Neural cell (in vitro differentiated cells): ENCODE measurements around the gene CBL. TPM values are rescaled to one million over a fixed set of nuclear protein-coding genes. Genes with fewer than 3 reads are reported as not detected.

Source experiments
- H2AFZ ChIP-seq: fragments of 200-600, 300-800 bp; sonication (generic), shearing (Covaris generic); 2 replicates; pipeline ENCODE4 v1.6.0; 2014; ENCODE audit warnings: low read depth, mild to moderate bottlenecking, antibody characterized with exemption, low read length, moderate library complexity
- H3F3A ChIP-seq: fragments of 200-600 bp; shearing (Covaris generic); 2 replicates; pipeline ENCODE4 v1.6.1; 2016; ENCODE audit warnings: mild to moderate bottlenecking, moderate library complexity, mixed read lengths, antibody characterized with exemption, low read length; ENCODE audit not compliant: insufficient read depth, poor library complexity, severe bottlenecking
- H3K27ac ChIP-seq: fragments of 200-600, 300-800 bp; sonication (generic), shearing (Covaris generic); 2 replicates; pipeline ENCODE4 v1.5.1; 2014; ENCODE audit warnings: mild to moderate bottlenecking, low read length, moderate library complexity
- H3K27me3 ChIP-seq: fragments of 300-800, 200-600 bp; sonication (generic), shearing (Covaris generic); 2 replicates; pipeline ENCODE4 v1.6.0; 2014; ENCODE audit warnings: mild to moderate bottlenecking, low read depth, low read length, moderate library complexity; ENCODE audit not compliant: insufficient read depth
- H3K36me3 ChIP-seq: fragments of 300-800, 200-600 bp; sonication (generic), shearing (Covaris generic); 2 replicates; pipeline ENCODE4 v1.5.1; 2014; ENCODE audit warnings: mild to moderate bottlenecking, antibody characterized with exemption, low read length, moderate library complexity; ENCODE audit not compliant: insufficient read depth
- H3K4me2 ChIP-seq: fragments of 300-800, 200-600 bp; sonication (generic), shearing (Covaris generic); 2 replicates; pipeline ENCODE4 v1.6.0; 2014; ENCODE audit warnings: mild to moderate bottlenecking, low read length
- H3K4me3 ChIP-seq: fragments of 300-800, 200-600 bp; sonication (generic), shearing (Covaris generic); 2 replicates; pipeline ENCODE4 v1.5.1; 2014; ENCODE audit warnings: mild to moderate bottlenecking, low read length, moderate library complexity
- H3K79me2 ChIP-seq: fragments of 200-600 bp; shearing (Covaris generic); replicated peaks from 2 replicates; pipeline ENCODE4 v1.6.0; 2014; ENCODE audit warnings: mild to moderate bottlenecking, low read length, moderate library complexity; ENCODE audit not compliant: insufficient read depth
- H3K9ac ChIP-seq: fragments of 300-800, 200-600 bp; sonication (generic), shearing (Covaris generic); 2 replicates; pipeline ENCODE4 v1.6.1; 2016; ENCODE audit warnings: mild to moderate bottlenecking, low read length, mixed read lengths
- H3K9me2 ChIP-seq: fragments of 200-600 bp; shearing (Covaris generic); 2 replicates; pipeline ENCODE4 v1.6.1; 2016; ENCODE audit warnings: mild to moderate bottlenecking, low read length, mixed read lengths; ENCODE audit not compliant: insufficient read depth
- H3K9me3 ChIP-seq: fragments of 200-600, 300-800 bp; sonication (generic), shearing (Covaris generic); 2 replicates; pipeline ENCODE4 v1.6.1; 2016; ENCODE audit warnings: mild to moderate bottlenecking, mixed run types, low read length, moderate library complexity, mixed read lengths
- H4K20me1 ChIP-seq: fragments of 200-600 bp; shearing (Covaris generic); 2 replicates; pipeline ENCODE4 v1.6.1; 2016; ENCODE audit warnings: mild to moderate bottlenecking, mixed run types; ENCODE audit not compliant: insufficient read depth
- EP300 ChIP-seq: fragments of 450-650 bp; conservative IDR thresholded peaks from 2 replicates; pipeline ENCODE4 v1.6.1; 2014; ENCODE audit warnings: antibody characterized with exemption, mild to moderate bottlenecking, moderate library complexity; ENCODE audit not compliant: poor library complexity, severe bottlenecking
- EZH2 ChIP-seq: fragments of 200-600, 300-800 bp; shearing (Covaris generic), sonication (generic); IDR thresholded peaks from 2 replicates; pipeline ENCODE4 v1.6.1; 2014; ENCODE audit warnings: antibody characterized with exemption, low read length, borderline replicate concordance, mild to moderate bottlenecking; ENCODE audit not compliant: insufficient read depth, poor library complexity, severe bottlenecking
- MXI1 ChIP-seq: fragments of 450-650 bp; conservative IDR thresholded peaks from 2 replicates; pipeline ENCODE4 v1.6.1; 2014; ENCODE audit warnings: antibody characterized with exemption, mild to moderate bottlenecking; ENCODE audit not compliant: poor library complexity, severe bottlenecking
- POLR2AphosphoS5 ChIP-seq: IDR thresholded peaks from 2 replicates; pipeline ENCODE4 v1.6.1; 2012
- RAD21 ChIP-seq: fragments of 450-650 bp; conservative IDR thresholded peaks from 2 replicates; pipeline ENCODE4 v1.6.1; 2014; ENCODE audit warnings: antibody characterized with exemption, mild to moderate bottlenecking, moderate library complexity
- SMC3 ChIP-seq: fragments of 450-650 bp; conservative IDR thresholded peaks from 2 replicates; pipeline ENCODE4 v1.6.1; 2014; ENCODE audit warnings: antibody characterized with exemption, mild to moderate bottlenecking, moderate library complexity; ENCODE audit not compliant: poor library complexity
- TAF1 ChIP-seq: IDR thresholded peaks from 2 replicates; pipeline ENCODE4 v1.6.1; 2012; ENCODE audit warnings: low read depth
- polyA plus RNA-seq: library from polyadenylated mRNA; depleted of rRNA; stranded (reverse); fragments of >200 nt; gene quantifications from 2 replicates; pipeline ENCODE4 v1.2.3, GENCODE V29; 2014
- TF ChIP-seq, protein P1 (sequence below): IDR thresholded peaks from 2 replicates; pipeline ENCODE4 v1.6.1; 2012; ENCODE audit warnings: borderline replicate concordance
- TF ChIP-seq, protein P2 (sequence below): fragments of 450-650 bp; IDR thresholded peaks from 2 replicates; pipeline ENCODE4 v1.5.1; 2014; ENCODE audit warnings: antibody characterized with exemption, mild to moderate bottlenecking, moderate library complexity; ENCODE audit not compliant: poor library complexity, severe bottlenecking

The CBL gene
- polyA plus RNA-seq, 1 donor from 2014 or later = 10.5 TPM

- H3F3A ChIP-seq = no peaks in the 10 kb centered on the region
- no peak overlapping the region for H2AFZ ChIP-seq
- no peak overlapping the region for H3K4me2 ChIP-seq
- no peak overlapping the region for H3K4me3 ChIP-seq
- H3K79me2 ChIP-seq = no peaks in the 10 kb centered on the region
- no peaks in the 10 kb centered on the region for H3K27me3 ChIP-seq
- H3K9ac ChIP-seq = no peak overlapping the region
- no peak overlapping the region for H3K27ac ChIP-seq
- no peaks in the 10 kb centered on the region for H3K9me3 ChIP-seq
- TF ChIP-seq MXI1 (no peak), TAF1 (no peak), POLR2AphosphoS5 (no peak), RAD21 (no peak), EP300 (no peak)
- TF ChIP-seq, protein P1, sequence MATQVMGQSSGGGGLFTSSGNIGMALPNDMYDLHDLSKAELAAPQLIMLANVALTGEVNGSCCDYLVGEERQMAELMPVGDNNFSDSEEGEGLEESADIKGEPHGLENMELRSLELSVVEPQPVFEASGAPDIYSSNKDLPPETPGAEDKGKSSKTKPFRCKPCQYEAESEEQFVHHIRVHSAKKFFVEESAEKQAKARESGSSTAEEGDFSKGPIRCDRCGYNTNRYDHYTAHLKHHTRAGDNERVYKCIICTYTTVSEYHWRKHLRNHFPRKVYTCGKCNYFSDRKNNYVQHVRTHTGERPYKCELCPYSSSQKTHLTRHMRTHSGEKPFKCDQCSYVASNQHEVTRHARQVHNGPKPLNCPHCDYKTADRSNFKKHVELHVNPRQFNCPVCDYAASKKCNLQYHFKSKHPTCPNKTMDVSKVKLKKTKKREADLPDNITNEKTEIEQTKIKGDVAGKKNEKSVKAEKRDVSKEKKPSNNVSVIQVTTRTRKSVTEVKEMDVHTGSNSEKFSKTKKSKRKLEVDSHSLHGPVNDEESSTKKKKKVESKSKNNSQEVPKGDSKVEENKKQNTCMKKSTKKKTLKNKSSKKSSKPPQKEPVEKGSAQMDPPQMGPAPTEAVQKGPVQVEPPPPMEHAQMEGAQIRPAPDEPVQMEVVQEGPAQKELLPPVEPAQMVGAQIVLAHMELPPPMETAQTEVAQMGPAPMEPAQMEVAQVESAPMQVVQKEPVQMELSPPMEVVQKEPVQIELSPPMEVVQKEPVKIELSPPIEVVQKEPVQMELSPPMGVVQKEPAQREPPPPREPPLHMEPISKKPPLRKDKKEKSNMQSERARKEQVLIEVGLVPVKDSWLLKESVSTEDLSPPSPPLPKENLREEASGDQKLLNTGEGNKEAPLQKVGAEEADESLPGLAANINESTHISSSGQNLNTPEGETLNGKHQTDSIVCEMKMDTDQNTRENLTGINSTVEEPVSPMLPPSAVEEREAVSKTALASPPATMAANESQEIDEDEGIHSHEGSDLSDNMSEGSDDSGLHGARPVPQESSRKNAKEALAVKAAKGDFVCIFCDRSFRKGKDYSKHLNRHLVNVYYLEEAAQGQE = no peak
- no peaks in the 10 kb centered on the region for H4K20me1 ChIP-seq
- H3K9me2 ChIP-seq = no peaks in the 10 kb centered on the region
- no peaks in the 10 kb centered on the region for H3K36me3 ChIP-seq
These were observed 101.1 kb downstream of the CBL start for GRCh38 chr11:119307219-119307618.

GRCh38 chr11:119307974-119308373 is 101.8 kb downstream of the CBL start:
- H3K9ac ChIP-seq = no peak overlapping the region
- H3K27me3 ChIP-seq = no peaks in the 10 kb centered on the region
- H3K4me2 ChIP-seq = no peak overlapping the region
- no peak overlapping the region for H3K4me3 ChIP-seq
- TF ChIP-seq, protein P2, sequence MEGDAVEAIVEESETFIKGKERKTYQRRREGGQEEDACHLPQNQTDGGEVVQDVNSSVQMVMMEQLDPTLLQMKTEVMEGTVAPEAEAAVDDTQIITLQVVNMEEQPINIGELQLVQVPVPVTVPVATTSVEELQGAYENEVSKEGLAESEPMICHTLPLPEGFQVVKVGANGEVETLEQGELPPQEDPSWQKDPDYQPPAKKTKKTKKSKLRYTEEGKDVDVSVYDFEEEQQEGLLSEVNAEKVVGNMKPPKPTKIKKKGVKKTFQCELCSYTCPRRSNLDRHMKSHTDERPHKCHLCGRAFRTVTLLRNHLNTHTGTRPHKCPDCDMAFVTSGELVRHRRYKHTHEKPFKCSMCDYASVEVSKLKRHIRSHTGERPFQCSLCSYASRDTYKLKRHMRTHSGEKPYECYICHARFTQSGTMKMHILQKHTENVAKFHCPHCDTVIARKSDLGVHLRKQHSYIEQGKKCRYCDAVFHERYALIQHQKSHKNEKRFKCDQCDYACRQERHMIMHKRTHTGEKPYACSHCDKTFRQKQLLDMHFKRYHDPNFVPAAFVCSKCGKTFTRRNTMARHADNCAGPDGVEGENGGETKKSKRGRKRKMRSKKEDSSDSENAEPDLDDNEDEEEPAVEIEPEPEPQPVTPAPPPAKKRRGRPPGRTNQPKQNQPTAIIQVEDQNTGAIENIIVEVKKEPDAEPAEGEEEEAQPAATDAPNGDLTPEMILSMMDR = no peak
- no peak for TF ChIP-seq SMC3
- TF ChIP-seq EP300 = no peak
- TF ChIP-seq RAD21 = no peak
- H3K36me3 ChIP-seq = no peaks in the 10 kb centered on the region
- H3K9me3 ChIP-seq = no peaks in the 10 kb centered on the region
- no peak overlapping the region for H2AFZ ChIP-seq
- H3F3A ChIP-seq = no peaks in the 10 kb centered on the region
- no peaks in the 10 kb centered on the region for H3K79me2 ChIP-seq
- no peaks in the 10 kb centered on the region for H4K20me1 ChIP-seq
- no peak overlapping the region for H3K27ac ChIP-seq
- H3K9me2 ChIP-seq = no peaks in the 10 kb centered on the region

DNA sequence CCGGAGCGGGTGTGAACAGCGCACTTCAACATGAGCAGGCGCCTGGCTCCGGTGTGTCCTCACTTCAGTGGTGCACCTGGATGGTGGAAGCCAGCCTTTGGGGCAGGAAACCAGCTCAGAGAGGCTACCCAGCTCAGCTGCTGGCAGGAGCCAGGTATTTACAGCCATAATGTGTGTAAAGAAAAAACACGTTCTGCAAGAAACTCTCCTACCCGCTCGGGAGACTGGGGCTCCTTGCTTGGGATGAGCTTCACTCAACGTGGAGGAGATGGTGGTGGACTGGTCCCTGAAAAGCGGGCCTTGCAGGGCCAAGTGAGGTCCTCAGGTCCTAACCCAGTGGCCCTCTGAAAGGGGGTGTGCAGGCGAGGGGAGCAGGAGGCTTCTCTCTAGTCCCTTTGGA is 103.3 kb downstream of the CBL start:
- Histone ChIP-seq H3K4me3 (no peak overlapping the region), H3K4me2 (no peak overlapping the region), H3K9me3 (no peaks in the 10 kb centered on the region), H4K20me1 (no peaks in the 10 kb centered on the region), H3F3A (no peaks in the 10 kb centered on the region), H3K36me3 (no peaks in the 10 kb centered on the region), H3K27me3 (no peaks in the 10 kb centered on the region), H3K9ac (no peak overlapping the region), H3K79me2 (no peaks in the 10 kb centered on the region), H2AFZ (no peak overlapping the region), H3K27ac (no peak overlapping the region), H3K9me2 (no peaks in the 10 kb centered on the region)
- TF ChIP-seq POLR2AphosphoS5 (no peak), RAD21 (no peak), SMC3 (no peak), EP300 (no peak), MXI1 (no peak), EZH2 (no peak), TAF1 (no peak)
- TF ChIP-seq, protein P1 = no peak
- TF ChIP-seq, protein P2 = no peak
